Cardiac ventricle fibroblast (primary cell): ENCODE measurements around the gene RNU1-2. TPM values are rescaled to one million over a fixed set of nuclear protein-coding genes. Genes with fewer than 3 reads are reported as not detected.

ENCODE experiments used
- total RNA-seq: library from RNA; depleted of rRNA; stranded (reverse); fragments of >200 nt; gene quantifications from 2 replicates; pipeline ENCODE4 v1.2.3, GENCODE V29; 2015

The RNU1-2 gene
- total RNA-seq = under 0.01 TPM in 2 replicates

GRCh38 chr1:16895598-16896315 is at the start of gene RNU1-2:
RNU1-2 (plus strand) TSS chr1:16895980.

DNA sequence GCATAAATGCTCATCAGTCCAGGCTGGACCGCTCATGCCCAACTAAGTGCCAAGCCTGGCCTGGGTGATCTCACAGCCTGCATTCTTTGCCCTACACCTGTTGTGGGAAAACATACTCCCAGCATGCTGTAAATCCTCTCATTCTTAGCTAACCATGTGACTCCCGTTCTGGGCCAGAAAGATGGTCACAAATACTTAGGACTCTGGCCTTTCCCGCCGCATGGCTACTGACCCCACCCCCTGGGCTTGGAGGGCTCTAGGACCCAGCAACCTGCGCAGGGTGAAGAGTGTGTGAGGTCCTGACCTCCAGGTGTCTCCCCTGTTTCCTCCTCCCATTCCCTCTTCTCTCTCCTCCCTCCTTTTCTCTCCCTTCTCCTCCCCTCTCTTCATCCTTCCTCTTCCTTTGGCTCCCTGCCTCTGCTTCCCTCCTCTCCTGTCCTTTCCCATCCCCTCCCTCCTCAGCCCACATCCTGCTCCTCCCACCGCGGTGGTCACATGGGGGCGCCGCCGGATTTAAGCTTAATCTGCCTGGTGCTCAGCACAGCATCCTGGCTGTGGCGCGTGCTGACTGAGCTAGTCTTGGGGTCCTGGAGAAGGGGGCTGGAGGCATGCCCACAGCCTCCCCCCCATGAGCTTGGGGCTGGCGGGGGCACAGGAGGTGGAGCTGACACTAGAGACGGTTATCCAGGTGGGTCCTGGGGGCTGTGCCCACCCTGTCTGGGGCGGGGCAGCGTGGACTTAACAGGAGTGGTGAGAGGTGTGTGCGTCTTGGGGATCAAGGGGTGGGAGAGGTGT is 25.8 kb downstream of the RNU1-2 start, which contains the start of gene CROCC:
Gene CROCC (plus strand): TSS at position 541 of the 795 bp plus-strand sequence. CDS start 88 bp downstream, at position 629.

Other genes starting within 250 kb of the RNU1-2 start
- under 0.01 TPM in 2 replicates for gene RNU1-3, start 229.0 kb upstream of the RNU1-2 start, total RNA-seq
- gene RNU1-4, start 155.5 kb upstream of the RNU1-2 start, total RNA-seq = under 0.01 TPM in 2 replicates
- 7.6 and 9.7 TPM in 2 replicates for gene CROCC, start 26.0 kb downstream of the RNU1-2 start, total RNA-seq
- 85.2 and 88.5 TPM in 2 replicates for gene MFAP2, start 84.6 kb downstream of the RNU1-2 start, total RNA-seq
- 22.5 and 25.0 TPM in 2 replicates for gene ATP13A2, start 115.9 kb downstream of the RNU1-2 start, total RNA-seq
- gene SDHB, start 158.1 kb downstream of the RNU1-2 start, total RNA-seq = 46.2 and 68.0 TPM in 2 replicates
- gene PADI2, start 223.5 kb downstream of the RNU1-2 start, total RNA-seq = not detected in 2 replicates